GM12872 (cell line): ENCODE data around the gene SH3TC2.

Experiments
- CTCF ChIP-seq: IDR thresholded peaks from 3 replicates; pipeline ENCODE4 v1.5.1; 2011; ENCODE audit warnings: low read depth, mild to moderate bottlenecking, low read length, moderate library complexity; ENCODE audit not compliant: insufficient read depth

SH3TC2 gene

DNA sequence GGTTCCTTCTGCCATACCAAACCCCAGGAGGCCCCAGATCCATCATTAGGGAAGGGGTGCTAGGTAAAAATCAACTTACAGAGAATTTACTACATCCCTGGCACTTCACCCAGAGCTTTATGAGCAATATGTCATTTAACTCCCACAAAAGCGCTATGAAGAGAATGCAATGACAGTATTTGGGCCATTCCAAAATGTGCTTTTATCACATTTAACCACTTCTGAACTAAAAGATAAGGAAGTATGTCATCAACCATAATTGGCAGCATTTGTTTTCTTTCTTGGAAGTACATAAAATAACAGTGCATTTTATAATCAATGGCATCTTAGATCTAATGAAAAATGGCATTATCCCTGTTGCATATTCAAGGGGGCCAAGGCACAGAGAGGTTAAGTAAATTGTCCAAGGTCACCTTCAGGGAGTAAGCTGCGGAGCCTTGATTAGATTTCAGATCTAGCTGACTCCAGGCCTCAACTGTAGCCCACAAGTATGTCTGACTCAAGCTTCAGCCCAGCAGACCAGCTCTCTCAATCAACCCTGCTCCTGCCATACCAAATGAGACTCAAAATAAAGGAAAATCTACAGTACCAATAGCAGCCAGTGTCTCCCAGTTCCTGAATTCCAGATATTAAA lies 16.5 kb downstream of the SH3TC2 start:
- TF ChIP-seq CTCF, result no peak

- no peak for TF ChIP-seq CTCF
These were observed 17.8 kb downstream of the SH3TC2 start for GRCh38 chr5:149045089-149045460.

DNA sequence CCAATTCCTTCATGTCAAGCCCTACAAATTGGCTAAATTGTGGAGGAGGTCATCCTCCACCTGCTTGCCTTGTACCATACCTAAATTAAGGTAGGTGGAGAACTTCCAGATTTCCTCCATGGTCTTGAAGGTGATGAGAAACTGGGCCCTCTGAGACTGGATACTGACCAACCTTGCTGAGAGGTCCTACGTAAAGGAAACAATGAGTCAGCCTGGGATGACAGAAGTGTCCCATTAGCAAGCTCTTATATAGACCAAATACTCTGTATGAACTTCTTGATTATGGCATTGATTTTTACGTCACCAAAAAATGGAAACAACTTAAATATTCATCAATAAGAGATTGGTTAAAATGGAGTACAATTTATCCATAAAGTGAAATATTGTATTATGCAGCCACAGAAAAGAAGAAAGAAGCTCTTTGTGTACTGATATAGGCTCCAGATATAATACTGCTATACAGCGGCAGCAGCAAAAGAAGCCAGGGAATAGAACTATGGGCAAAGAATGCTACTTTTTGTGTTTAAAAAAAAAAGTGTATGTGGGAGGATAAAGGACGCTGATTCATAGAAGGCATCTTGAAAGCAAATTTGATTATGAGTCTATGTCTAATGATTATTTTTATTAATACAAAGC lies 18.3 kb downstream of the SH3TC2 start:
- no peak for TF ChIP-seq CTCF

DNA sequence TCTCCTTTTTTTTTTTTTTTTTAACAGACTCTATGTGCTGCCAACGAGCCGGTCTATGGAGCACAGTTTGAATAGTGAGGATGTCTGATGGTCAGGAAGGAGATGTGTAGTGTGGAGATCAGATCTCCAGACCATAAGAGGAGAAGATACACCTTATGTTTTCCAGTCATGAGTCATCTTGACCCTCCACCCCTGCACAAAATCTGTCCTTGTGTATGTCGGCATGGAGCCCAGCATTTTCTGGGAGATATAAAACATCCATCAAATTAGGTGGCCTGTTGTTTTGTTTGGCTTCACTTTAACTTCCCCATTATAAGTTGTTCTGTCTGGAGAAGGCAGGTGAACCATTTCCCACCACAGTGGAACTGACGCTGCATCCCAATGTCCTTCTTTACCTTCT lies 19.2 kb downstream of the SH3TC2 start:
- no peak for TF ChIP-seq CTCF

DNA sequence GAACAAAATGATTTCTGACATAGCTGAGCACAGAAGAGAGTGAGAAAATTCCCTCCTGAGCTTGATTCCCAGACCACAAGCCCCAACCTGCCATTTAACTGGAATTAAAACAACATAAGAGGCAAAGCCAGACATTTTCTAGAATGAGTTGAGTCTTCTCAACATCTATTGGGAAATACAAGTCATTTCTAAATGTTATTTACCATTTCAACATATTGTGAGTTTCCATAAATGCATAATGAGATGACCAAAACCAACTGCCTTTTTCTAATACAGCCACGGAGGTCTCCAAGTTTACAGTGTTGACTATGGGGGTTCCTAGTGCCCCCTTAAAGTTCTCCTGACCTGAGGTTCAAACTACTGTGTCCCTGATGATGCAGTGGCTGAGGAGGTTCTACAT lies 20.0 kb downstream of the SH3TC2 start:
- TF ChIP-seq CTCF, result no peak

- TF ChIP-seq CTCF, result no peak
These were observed 21.6 kb downstream of the SH3TC2 start for GRCh38 chr5:149041242-149041641.

DNA sequence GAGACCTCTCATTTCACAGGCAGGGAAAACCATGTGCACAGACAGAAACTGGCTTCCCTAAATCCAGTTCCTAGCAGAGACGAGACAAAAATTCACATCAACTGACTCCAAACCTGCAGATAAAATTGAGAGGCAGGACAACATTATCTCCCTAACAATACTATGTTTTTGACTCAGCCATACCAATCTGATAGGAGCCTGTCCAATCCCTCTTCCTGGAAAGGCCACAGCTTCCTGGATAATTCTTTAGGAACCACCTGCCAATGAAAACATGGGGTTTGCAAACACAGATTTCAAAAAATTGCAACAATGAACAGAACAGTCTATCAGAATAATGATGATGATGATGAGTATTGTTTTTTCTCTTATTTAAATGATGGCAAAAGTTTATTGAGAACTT lies 22.4 kb downstream of the SH3TC2 start:
- TF ChIP-seq CTCF, result no peak
